ENCODE results near the gene TMPO. TPM values are rescaled to one million over a fixed set of nuclear protein-coding genes. Genes with fewer than 3 reads are reported as not detected.

The TMPO gene
- total and polyA plus RNA-seq, 4 donors, result 10.9 to 175 (median 43.9) TPM

GRCh38 chr12:98533723-98534251 is 18.4 kb downstream of the TMPO start:
- no peak overlapping the region for H3K4me3 ChIP-seq (ENCODE audit: low read depth in 1 of 3, low read length in 3 of 3)
- H3K9ac ChIP-seq (ENCODE audit: low read depth in 1 of 2, low read length in 2 of 2), result no peak overlapping the region
- peaks cover 4 to 16% (median 8%) of the 10 kb centered on the region in 4 donors for H3K36me3 ChIP-seq (ENCODE audit: control insufficient read depth in 4 of 4, insufficient read depth in 3 of 4, low read depth in 1 of 4, low read length in 3 of 4)
- 81% methylated on average over 4 of the region's 4 CpGs for WGBS
- no peak overlapping the region for H3K27ac ChIP-seq (ENCODE audit: low read depth in 1 of 2, low read length in 2 of 2)
- peaks cover 6 to 41% (median 25%) of the 10 kb centered on the region in 4 donors for H3K4me1 ChIP-seq (ENCODE audit: control insufficient read depth in 4 of 4, insufficient read depth in 4 of 4, low read length in 3 of 4)
- no peaks in the 10 kb centered on the region for H3K9me3 ChIP-seq (ENCODE audit: control insufficient read depth in 4 of 4, low read length in 3 of 4)
- no peaks in the 10 kb centered on the region for H3K27me3 ChIP-seq (ENCODE audit: control insufficient read depth in 4 of 4, insufficient read depth in 4 of 4, low read length in 3 of 4)
- no peak for DNase-seq (ENCODE audit: low spot score)
- peak in 1 of 2 donors; percentile 18 for TF ChIP-seq JUND (IDR thresholded peaks at IDR 0.05)
- no peak for TF ChIP-seq TAF1 (conservative IDR thresholded peaks at IDR 0.05)
- TF ChIP-seq NR2F2 (IDR thresholded peaks at IDR 0.05), result no peak
- no peak for TF ChIP-seq FOXA1 (IDR thresholded peaks at IDR 0.05)
- TF ChIP-seq YY1 (IDR thresholded peaks at IDR 0.05), result no peak
- no peak for TF ChIP-seq FOXA2 (IDR thresholded peaks at IDR 0.05)
- peak; percentile 59 for TF ChIP-seq ATF3 (IDR thresholded peaks at IDR 0.05)
- no peak for TF ChIP-seq EGR1 (IDR thresholded peaks at IDR 0.05; ENCODE audit: low read depth in 2 of 2)
- TF ChIP-seq MAX (IDR thresholded peaks at IDR 0.05), result no peak
- peak; percentile 12 to 62 for TF ChIP-seq RXRA (IDR thresholded peaks at IDR 0.05)
- TF ChIP-seq HNF4A (conservative IDR thresholded peaks at IDR 0.05), result peak; percentile 75 to 92
- TF ChIP-seq ZBTB33 (IDR thresholded peaks at IDR 0.05), result no peak
- TF ChIP-seq GABPA (IDR thresholded peaks at IDR 0.05 in 1 of 2, conservative IDR thresholded peaks at IDR 0.05 in 1 of 2), result no peak
- TF ChIP-seq REST (IDR thresholded peaks at IDR 0.05), result no peak
- peak; percentile 80 for TF ChIP-seq HNF4G (IDR thresholded peaks at IDR 0.05)
- TF ChIP-seq RAD21 (IDR thresholded peaks at IDR 0.05), result peak in 1 of 2 donors; percentile 52
- peak; percentile 71 for TF ChIP-seq SP1 (IDR thresholded peaks at IDR 0.05)
- TF ChIP-seq CTCF (IDR thresholded peaks at IDR 0.05; ENCODE audit: low read depth, low read length, missing input control), result no peak
